T1000 (cell line): ENCODE data around the gene DELE1.
A peak's percentile ranks its signal among the peaks of the same experiment; 100 is the strongest.

Experiments used
- DNase-seq: peaks from one replicate; lab custom pipeline; 2025; ENCODE audit warnings: mixed read lengths; lab: John Stamatoyannopoulos, UW

Gene DELE1

GRCh38 chr5:141923448-141924313 lies at the start of gene DELE1:
Gene DELE1 (plus strand): TSS chr5:141923871. CDS start chr5:141923942, 71 bp downstream.
- peak; percentile 84 for DNase-seq

- no peak for DNase-seq
These were observed 49.8 kb upstream of the DELE1 start for GRCh38 chr5:141873933-141874261.

- DNase-seq = no peak
These were observed 49.3 kb upstream of the DELE1 start for GRCh38 chr5:141874262-141874964.

GRCh38 chr5:141875022-141875740 lies 48.5 kb upstream of the DELE1 start:
- DNase-seq = no peak

GRCh38 chr5:141875795-141876627 lies 47.7 kb upstream of the DELE1 start:
- no peak for DNase-seq

- DNase-seq = no peak
These were observed 46.9 kb upstream of the DELE1 start for GRCh38 chr5:141876628-141877355.

GRCh38 chr5:141877356-141878185 lies 46.1 kb upstream of the DELE1 start:
- DNase-seq = no peak

- no peak for DNase-seq
These were observed 45.4 kb upstream of the DELE1 start, which contains the start of gene PCDH1 for GRCh38 chr5:141878186-141878710. Gene PCDH1 (minus strand): TSS chr5:141878410. CDS start chr5:141878262, 148 bp downstream.

- peak; percentile 66 for DNase-seq
These were observed 44.8 kb upstream of the DELE1 start for GRCh38 chr5:141878711-141879425.

- no peak for DNase-seq
These were observed 44.3 kb upstream of the DELE1 start for GRCh38 chr5:141879426-141879759.

- no peak for DNase-seq
These were observed 43.5 kb upstream of the DELE1 start for GRCh38 chr5:141879941-141880738.

- DNase-seq = no peak
These were observed 42.5 kb upstream of the DELE1 start for GRCh38 chr5:141880961-141881801.

GRCh38 chr5:141881886-141882285 lies 41.8 kb upstream of the DELE1 start:
- no peak for DNase-seq

- no peak for DNase-seq
These were observed 41.0 kb upstream of the DELE1 start for GRCh38 chr5:141882594-141883183.

- no peak for DNase-seq
These were observed 40.3 kb upstream of the DELE1 start for GRCh38 chr5:141883184-141883891.

GRCh38 chr5:141883892-141884318 lies 39.8 kb upstream of the DELE1 start:
- no peak for DNase-seq
